Ectodermal cell (in vitro differentiated cells): ENCODE measurements around the gene C12orf43.

Experiments used
- H3K27ac ChIP-seq: 2 replicates; pipeline ENCODE4 v1.7.0; 2013; ENCODE audit warnings: mild to moderate bottlenecking, low read depth, low read length; ENCODE audit not compliant: insufficient read depth, poor library complexity, severe bottlenecking
- H3K27me3 ChIP-seq: 2 replicates; pipeline ENCODE4 v1.7.0; 2013; ENCODE audit warnings: mild to moderate bottlenecking, low read length; ENCODE audit not compliant: insufficient read depth, control insufficient read depth, poor library complexity, severe bottlenecking
- H3K36me3 ChIP-seq: one replicate; pipeline ENCODE4 v1.7.0; 2013; ENCODE audit warnings: low read length; ENCODE audit not compliant: control insufficient read depth, insufficient read depth
- H3K4me1 ChIP-seq: one replicate; pipeline ENCODE4 v1.7.0; 2013; ENCODE audit warnings: low read length; ENCODE audit not compliant: control insufficient read depth, insufficient read depth
- H3K4me3 ChIP-seq: 2 replicates; pipeline ENCODE4 v1.7.0; 2013; ENCODE audit warnings: low read depth, low read length, control low read depth; ENCODE audit not compliant: insufficient read depth
- H3K9me3 ChIP-seq: 2 replicates; pipeline ENCODE4 v1.7.0; 2013; ENCODE audit warnings: mild to moderate bottlenecking, low read length, moderate library complexity; ENCODE audit not compliant: control insufficient read depth
- WGBS, 2 experiments: methylation state at CpG; one replicate each; pipeline ENCODE4 v1.1.7; 2013; ENCODE audit warnings: missing lambda C conversion rate in 2 of 2; 5-methylcytosine and 5-hydroxymethylcytosine counted together

Gene C12orf43

DNA sequence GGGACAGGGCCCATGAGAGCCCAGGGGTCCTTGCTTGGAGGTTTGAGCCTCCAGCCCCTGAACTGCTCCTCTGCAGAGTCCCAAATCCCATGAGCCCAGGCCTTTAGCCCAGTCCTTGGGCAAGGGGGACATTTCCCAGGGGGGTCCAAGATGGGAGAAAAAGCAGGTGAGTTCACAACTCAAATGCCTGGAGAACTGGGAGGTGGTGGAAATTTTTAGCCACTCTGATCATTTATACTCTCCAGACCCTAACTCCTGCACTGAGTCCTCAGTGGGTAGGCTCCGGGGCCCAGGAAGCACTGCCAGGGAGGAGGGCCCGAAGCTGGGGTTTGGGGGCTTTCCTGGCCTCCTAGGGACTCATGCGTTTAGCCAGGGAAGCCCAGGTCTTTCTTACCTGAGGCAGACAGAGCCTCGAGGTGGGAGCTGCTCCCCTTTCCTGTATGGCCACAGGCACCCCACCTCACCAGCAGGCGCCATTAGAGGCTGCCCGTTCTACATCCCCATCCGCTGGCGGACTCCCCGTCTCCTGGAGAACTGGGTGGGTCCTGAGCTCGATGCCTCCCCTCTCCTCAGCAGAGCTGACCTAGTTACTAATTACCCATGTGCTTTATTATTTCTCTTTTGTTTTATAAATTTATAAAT, 36.9 kb downstream of the C12orf43 start:
- Histone ChIP-seq H3K36me3 (no peaks in the 10 kb centered on the region), H3K4me3 (no peak overlapping the region), H3K27ac (no peak overlapping the region), H3K9me3 (no peaks in the 10 kb centered on the region), H3K27me3 (no peaks in the 10 kb centered on the region), H3K4me1 (no peaks in the 10 kb centered on the region)
- WGBS, 2 experiments, result 91 to 93% methylated on average over 10 of the region's 10 CpGs

DNA sequence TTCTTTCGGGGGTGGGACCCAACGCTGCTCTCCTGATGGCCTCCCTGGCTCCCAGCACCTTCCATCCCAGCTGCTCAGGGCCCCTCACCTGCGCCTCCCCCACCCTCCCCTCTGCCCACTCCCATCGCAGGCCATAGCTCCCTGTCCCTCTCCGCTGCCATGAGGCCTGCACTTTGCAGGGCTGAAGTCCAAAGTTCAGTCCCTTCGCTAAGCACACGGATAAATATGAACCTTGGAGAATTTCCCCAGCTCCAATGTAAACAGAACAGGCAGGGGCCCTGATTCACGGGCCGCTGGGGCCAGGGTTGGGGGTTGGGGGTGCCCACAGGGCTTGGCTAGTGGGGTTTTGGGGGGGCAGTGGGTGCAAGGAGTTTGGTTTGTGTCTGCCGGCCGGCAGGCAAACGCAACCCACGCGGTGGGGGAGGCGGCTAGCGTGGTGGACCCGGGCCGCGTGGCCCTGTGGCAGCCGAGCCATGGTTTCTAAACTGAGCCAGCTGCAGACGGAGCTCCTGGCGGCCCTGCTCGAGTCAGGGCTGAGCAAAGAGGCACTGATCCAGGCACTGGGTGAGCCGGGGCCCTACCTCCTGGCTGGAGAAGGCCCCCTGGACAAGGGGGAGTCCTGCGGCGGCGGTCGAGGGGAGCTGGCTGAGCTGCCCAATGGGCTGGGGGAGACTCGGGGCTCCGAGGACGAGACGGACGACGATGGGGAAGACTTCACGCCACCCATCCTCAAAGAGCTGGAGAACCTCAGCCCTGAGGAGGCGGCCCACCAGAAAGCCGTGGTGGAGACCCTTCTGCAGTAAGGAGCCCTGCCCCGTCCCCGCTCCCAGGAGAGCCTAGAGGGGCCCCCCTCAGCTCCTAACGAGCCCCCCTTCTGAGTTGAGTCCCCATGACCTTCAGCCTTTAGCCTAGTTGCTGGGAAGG, 37.7 kb downstream of the C12orf43 start, which contains the start of gene HNF1A:
TSS of gene HNF1A (plus strand) at position 248 of the 924 bp plus-strand sequence. CDS start at position 474, 226 bp downstream.
- H3K4me1 ChIP-seq, result no peaks in the 10 kb centered on the region
- no peak within 1 kb of the TSS for H3K27ac ChIP-seq
- WGBS, 2 experiments, result 91 to 92% methylated on average over 40 of the region's 40 CpGs
- H3K36me3 ChIP-seq, result no peaks in the 10 kb centered on the region
- H3K4me3 ChIP-seq, result no peak within 1 kb of the TSS
- no peaks in the 10 kb centered on the region for H3K27me3 ChIP-seq
- no peaks in the 10 kb centered on the region for H3K9me3 ChIP-seq

DNA sequence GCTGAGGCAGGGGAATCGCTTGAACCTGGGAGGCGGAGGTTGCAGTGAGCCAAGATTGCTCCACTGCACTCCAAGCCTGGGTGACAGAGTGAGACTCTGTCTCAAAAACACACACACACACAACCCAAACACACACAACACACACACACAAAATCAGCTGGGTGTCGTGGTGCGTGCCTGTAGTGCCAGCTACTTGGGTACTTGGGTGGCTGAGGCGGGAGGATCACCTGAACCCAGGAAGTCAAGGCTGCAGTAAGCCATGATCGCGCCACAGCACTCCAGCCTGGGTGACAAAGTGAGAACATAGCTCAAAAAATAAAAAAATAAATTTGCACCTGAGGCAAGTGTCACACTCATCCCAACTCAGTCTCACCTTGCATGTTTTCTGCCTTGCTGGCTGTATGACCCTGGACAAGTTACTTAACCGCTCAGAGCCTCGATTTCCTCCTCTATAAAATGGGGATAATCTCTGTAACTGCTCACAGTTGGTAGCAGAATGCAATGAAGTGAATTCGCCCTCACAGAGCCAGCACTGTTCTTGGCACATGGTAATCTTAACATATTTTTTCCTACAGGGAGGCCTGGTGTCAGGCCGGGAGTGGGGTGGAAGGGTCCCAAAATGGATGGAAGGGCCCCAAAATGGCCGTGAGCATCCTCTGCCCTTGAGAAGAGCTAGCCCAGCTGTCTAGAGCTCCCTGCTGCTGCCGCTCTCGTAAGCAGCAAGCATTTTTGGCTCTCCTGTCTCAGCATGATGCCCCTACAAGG, 38.6 kb downstream of the C12orf43 start:
- H3K4me3 ChIP-seq, result no peak overlapping the region
- 91 to 93% methylated on average over 14 of the region's 14 CpGs for WGBS, 2 experiments
- no peak overlapping the region for H3K27ac ChIP-seq

DNA sequence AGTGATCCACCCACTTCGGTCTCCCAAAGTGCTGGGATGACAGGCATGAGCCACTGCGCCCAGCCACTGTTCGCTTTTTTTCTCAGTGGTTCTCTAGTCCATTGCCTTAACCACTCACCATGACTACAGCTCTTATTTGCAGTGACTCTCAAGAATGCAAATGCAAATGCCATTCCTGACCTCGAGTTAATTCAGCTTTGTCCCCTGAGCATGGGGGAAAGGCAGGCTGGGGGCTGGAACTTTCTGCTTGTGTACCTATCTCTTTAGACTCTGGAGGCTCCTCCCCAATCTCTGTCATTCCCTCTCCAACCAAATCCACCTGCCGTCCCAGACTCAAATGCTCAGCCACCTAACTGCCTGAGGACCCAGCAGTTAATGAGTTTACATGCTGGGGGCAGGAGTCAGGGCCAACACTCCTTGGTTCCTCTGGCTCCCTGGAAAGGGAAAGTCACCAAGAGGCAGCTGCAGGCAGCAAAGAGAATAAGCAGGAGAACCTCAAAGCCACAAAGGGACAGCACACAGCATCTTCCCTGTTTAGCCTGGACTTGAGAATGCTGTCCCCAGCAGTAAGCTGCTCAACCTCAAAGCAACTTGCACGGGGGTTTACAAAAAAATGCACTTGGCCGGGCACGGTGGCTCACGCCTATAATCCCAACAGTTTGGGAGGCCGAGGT, 43.3 kb downstream of the C12orf43 start:
- H3K4me1 ChIP-seq, result peaks cover 4% of the 10 kb centered on the region
- H3K27ac ChIP-seq, result peak overlapping the region; percentile 91
- no peaks in the 10 kb centered on the region for H3K27me3 ChIP-seq
- no peak overlapping the region for H3K4me3 ChIP-seq
- H3K9me3 ChIP-seq, result no peaks in the 10 kb centered on the region
- WGBS, 2 experiments, result 49 to 51% methylated on average over 10 of the region's 10 CpGs
- H3K36me3 ChIP-seq, result no peaks in the 10 kb centered on the region

More for the DNA sequence above, 38.6 kb downstream of the C12orf43 start:
- H3K9me3 ChIP-seq, result no peaks in the 10 kb centered on the region
- H3K36me3 ChIP-seq, result no peaks in the 10 kb centered on the region
- H3K4me1 ChIP-seq, result peaks cover 4% of the 10 kb centered on the region
- H3K27me3 ChIP-seq, result no peaks in the 10 kb centered on the region

DNA sequence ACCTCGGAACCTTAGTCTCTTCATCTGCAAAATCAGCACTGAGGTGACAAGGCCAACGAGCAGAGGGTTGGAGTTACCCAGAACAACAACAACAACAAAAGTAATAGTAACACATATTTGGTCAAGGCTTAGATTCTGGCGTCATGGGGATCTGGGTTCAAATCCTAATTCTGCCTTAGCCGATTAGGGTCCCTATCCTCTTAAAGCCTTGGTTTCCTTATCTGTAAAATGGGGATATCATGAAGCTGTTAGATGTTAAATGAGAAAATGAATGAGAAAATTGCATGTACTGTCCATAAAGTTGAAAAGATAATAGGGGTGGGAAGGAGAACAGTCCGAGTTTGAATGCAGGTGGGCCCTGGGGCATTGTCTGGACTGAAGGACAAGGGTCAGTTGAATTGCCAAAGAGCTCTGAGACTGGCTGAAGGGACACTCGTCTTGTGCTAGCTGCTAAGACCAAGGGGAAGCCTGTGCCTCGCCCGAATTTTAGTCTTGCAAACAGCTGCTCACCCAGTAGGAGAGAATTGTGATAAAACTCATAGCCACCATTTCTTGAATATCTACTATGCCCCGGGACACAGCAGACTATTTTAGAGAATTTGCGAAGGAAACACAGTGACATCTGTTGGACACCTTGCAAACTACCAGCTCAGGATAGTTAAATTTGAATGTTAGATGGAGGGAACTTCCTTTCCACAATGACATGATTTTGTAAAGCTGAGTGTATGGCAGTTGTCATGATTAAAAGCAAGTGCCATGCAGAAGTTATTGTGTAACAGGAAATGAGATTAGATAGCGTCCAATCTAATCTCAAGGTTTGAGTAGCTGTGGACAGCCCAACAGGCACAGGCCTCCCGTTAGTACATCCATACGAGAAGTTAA, 44.7 kb downstream of the C12orf43 start:
- WGBS, 2 experiments, result 59 to 61% methylated on average over 13 of the region's 13 CpGs
- H3K4me1 ChIP-seq, result peaks cover 4% of the 10 kb centered on the region
- no peak overlapping the region for H3K4me3 ChIP-seq
- H3K9me3 ChIP-seq, result no peaks in the 10 kb centered on the region
- no peak overlapping the region for H3K27ac ChIP-seq
- H3K27me3 ChIP-seq, result no peaks in the 10 kb centered on the region
- H3K36me3 ChIP-seq, result no peaks in the 10 kb centered on the region

DNA sequence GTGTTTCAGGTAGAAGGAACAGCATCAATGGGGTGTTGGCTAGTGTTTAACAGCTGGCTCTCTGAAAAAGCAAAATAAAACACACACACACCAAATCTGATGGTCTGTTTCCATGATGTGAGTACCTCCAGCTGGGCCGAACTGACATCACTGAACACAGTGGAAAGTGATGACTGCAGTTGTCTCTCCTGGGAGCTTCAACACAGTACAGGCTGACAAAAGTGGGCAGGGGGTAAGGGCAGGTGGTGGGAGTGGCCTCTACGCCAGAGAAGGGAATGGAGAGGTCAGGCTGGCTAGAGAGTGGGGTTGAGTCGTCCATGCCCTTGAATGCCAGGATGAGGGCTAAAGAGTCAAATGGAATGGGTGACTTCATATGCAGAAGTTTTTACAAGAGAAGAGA, 46.0 kb downstream of the C12orf43 start:
- no peaks in the 10 kb centered on the region for H3K27me3 ChIP-seq
- H3K36me3 ChIP-seq, result no peaks in the 10 kb centered on the region
- H3K27ac ChIP-seq, result no peak overlapping the region
- 75 to 80% methylated on average over 3 of the region's 3 CpGs for WGBS, 2 experiments
- H3K9me3 ChIP-seq, result no peaks in the 10 kb centered on the region
- peaks cover 4% of the 10 kb centered on the region for H3K4me1 ChIP-seq
- H3K4me3 ChIP-seq, result no peak overlapping the region

DNA sequence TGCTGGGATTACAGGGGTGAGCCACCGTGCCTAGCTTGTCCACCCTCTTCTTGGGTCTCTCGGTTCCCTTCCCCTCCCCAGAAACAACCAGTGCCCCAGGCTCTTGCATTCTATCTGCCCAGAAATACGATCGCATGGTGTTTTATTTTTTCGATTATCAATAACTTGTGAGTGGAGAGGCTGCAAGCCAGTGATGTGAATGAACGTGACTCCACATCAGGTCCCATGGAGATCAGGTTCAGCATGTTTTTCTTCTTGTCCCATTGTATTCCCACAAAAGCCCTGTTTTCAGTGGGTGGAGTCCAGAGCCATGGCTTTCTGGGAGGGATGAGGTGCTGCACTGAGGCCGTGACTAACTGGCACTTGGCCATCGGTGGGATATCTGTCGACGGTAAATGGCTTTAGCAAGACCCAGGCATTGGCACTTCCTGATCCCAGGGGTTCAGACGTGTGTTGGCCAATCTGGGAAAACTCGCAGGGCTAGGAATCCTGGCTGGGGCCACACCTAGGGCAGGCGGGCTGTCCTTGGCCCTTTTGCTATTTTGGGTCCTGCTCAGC, 50.7 kb downstream of the C12orf43 start:
- Histone ChIP-seq H3K4me1 (no peaks in the 10 kb centered on the region), H3K4me3 (no peak overlapping the region), H3K27me3 (no peaks in the 10 kb centered on the region), H3K27ac (no peak overlapping the region), H3K9me3 (no peaks in the 10 kb centered on the region), H3K36me3 (no peaks in the 10 kb centered on the region)
- WGBS, 2 experiments, result 78 to 83% methylated on average over 13 of the region's 13 CpGs

DNA sequence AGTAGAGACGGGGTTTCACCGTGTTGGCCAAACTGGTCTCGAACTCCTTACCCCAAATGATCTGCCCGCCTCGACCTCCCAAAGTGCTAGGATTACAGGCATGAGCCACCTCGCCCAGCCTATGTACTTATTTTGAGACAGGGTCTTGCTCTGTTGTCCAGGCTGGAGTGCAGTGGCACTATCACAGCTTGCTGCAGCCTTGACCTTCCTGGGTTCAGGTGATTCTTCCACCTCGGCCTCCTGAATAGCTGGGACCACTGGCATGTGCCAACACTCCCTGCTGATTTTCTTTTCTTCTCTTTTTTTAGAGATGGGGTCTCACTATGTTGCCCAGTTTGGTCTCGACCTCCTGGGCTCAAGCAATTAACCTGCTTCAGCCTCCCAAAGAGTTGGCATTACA, 52.0 kb downstream of the C12orf43 start:
- no peak overlapping the region for H3K4me3 ChIP-seq
- H3K36me3 ChIP-seq, result no peaks in the 10 kb centered on the region
- 89% methylated on average over 8 of the region's 8 CpGs for WGBS, 2 experiments

DNA sequence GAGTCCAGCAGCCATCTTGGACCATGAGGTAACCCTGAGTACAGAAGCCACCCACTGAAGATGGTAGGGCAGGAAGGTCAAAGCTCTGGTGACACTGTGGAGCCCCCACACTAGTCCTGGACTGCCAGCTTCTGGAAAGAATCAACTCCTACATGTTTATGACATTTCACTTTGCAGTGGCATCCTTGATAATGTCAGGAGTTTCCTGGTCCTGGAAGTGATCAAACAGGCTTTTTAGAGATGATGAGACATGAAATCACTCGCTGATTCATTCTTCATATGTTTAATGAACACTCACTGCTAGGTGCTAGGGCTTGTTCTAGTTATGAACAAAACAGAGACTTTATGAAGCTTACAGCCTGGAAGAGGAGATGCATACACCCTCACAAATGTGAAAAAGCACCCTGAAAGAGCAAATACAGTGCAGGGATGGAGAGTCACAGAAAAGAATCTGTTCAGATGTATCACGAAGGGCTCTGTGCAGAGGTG, 53.7 kb downstream of the C12orf43 start:
- H3K27me3 ChIP-seq, result no peaks in the 10 kb centered on the region
- 94 to 96% methylated on average over 2 of the region's 2 CpGs for WGBS, 2 experiments
- H3K9me3 ChIP-seq, result no peaks in the 10 kb centered on the region
- H3K36me3 ChIP-seq, result no peaks in the 10 kb centered on the region
- no peak overlapping the region for H3K4me3 ChIP-seq
- H3K27ac ChIP-seq, result no peak overlapping the region
- H3K4me1 ChIP-seq, result no peaks in the 10 kb centered on the region

More for the DNA sequence above, 52.0 kb downstream of the C12orf43 start:
- Histone ChIP-seq H3K27me3 (no peaks in the 10 kb centered on the region), H3K4me1 (no peaks in the 10 kb centered on the region), H3K27ac (no peak overlapping the region), H3K9me3 (no peaks in the 10 kb centered on the region)
